H1 (cell line): ENCODE data around the gene FAM76A. TPM values are rescaled to one million over a fixed set of nuclear protein-coding genes. Genes with fewer than 3 reads are reported as not detected.

ENCODE experiments used
- CTCF ChIA-PET: fragments of 300-600 bp; sonication (Branson Sonifier 250); formaldehyde crosslinking; loops from one replicate; lab custom pipeline; 2021; ENCODE audit not compliant: partially characterized antibody; lab: Charles Lee
- POLR2A ChIA-PET: fragments of 300-600 bp; sonication (Branson Sonifier 250); formaldehyde crosslinking; loops from one replicate; lab custom pipeline; 2021; ENCODE audit warnings: inconsistent platforms; ENCODE audit not compliant: partially characterized antibody; lab: Charles Lee
- DNase-seq, 2 experiments: peaks; one replicate each; pipeline versions ENCODE4 v3.0.0 to v3.0.0-alpha.2; 2010 to 2022; ENCODE audit warnings: low spot score in 2 of 2, low read depth in 1 of 2, mixed read lengths in 1 of 2
- FAIRE-seq: peaks from 2 replicates; lab custom pipeline; 2011; peaks lifted over from hg19 to GRCh38; lab: Jason Lieb, UNC
- H2AFZ ChIP-seq: 2 replicates; pipeline ENCODE4 v1.8.1; 2012; ENCODE audit warnings: low read length, inconsistent platforms
- H2AK5ac ChIP-seq: 2 replicates; pipeline ENCODE4 v1.6.1; 2013; ENCODE audit warnings: low read depth, low read length
- H2BK120ac ChIP-seq: replicated peaks from 2 replicates; pipeline ENCODE3; 2013; ENCODE audit warnings: low read depth, low read length, inconsistent platforms
- H2BK12ac ChIP-seq: 2 replicates; pipeline ENCODE4 v1.6.1; 2013; ENCODE audit warnings: low read depth, low read length
- H2BK15ac ChIP-seq: 2 replicates; pipeline ENCODE4 v1.6.1; 2013; ENCODE audit warnings: low read length
- H2BK20ac ChIP-seq: 2 replicates; pipeline ENCODE4 v1.6.1; 2013; ENCODE audit warnings: low read length
- H2BK5ac ChIP-seq: 2 replicates; pipeline ENCODE4 v1.6.1; 2013; ENCODE audit warnings: low read depth, low read length
- H3K14ac ChIP-seq: 2 replicates; pipeline ENCODE4 v1.6.1; 2013; ENCODE audit warnings: inconsistent platforms; ENCODE audit not compliant: insufficient read length
- H3K18ac ChIP-seq: 2 replicates; pipeline ENCODE4 v1.6.1; 2013; ENCODE audit warnings: low read length; ENCODE audit errors: extremely low read depth
- H3K23ac ChIP-seq: 2 replicates; pipeline ENCODE4 v1.6.1; 2013; ENCODE audit warnings: inconsistent platforms; ENCODE audit not compliant: insufficient read length
- H3K23me2 ChIP-seq: 2 replicates; pipeline ENCODE4 v1.6.1; 2013; ENCODE audit warnings: low read depth, low read length
- H3K27ac ChIP-seq: 2 replicates; pipeline ENCODE4 v1.6.1; 2011; ENCODE audit warnings: low read depth, low read length, inconsistent platforms
- H3K27me3 ChIP-seq, 4 experiments: replicated peaks in 1 of 4; 1 replicate in 1 of 4; 2 replicates in 3 of 4; pipeline versions ENCODE4 v1.6.1 to v1.8.1; 2011 to 2013; ENCODE audit warnings: low read length in 3 of 4, mild to moderate bottlenecking in 3 of 4, inconsistent platforms in 2 of 4, mixed read lengths in 2 of 4, moderate library complexity in 1 of 4; ENCODE audit not compliant: control insufficient read depth in 3 of 4, insufficient read depth in 3 of 4; ENCODE audit errors: extremely low read depth in 1 of 4
- H3K36me3 ChIP-seq, 4 experiments: 2 replicates each; pipeline versions ENCODE4 v1.6.1 to v1.8.1; 2011 to 2013; ENCODE audit warnings: mild to moderate bottlenecking in 4 of 4, low read length in 3 of 4, moderate library complexity in 2 of 4, control low read depth in 1 of 4, inconsistent platforms in 1 of 4; ENCODE audit not compliant: insufficient read depth in 4 of 4, control insufficient read depth in 2 of 4
- H3K4ac ChIP-seq: replicated peaks from 2 replicates; pipeline ENCODE3; 2013; ENCODE audit warnings: low read length, low read depth, mixed read lengths, inconsistent platforms; ENCODE audit not compliant: insufficient read length
- H3K4me1 ChIP-seq, 4 experiments: replicated peaks in 1 of 4; 1 replicate in 1 of 4; 2 replicates in 3 of 4; pipeline versions ENCODE4 v1.6.1 to v1.8.1; 2011 to 2013; ENCODE audit warnings: low read length in 3 of 4, inconsistent platforms in 2 of 4, mixed read lengths in 1 of 4; ENCODE audit not compliant: insufficient read depth in 4 of 4, control insufficient read depth in 3 of 4
- H3K4me2 ChIP-seq, 2 experiments: 2 replicates each; pipeline versions ENCODE4 v1.6.1 to v1.8.1; 2011 to 2013; ENCODE audit warnings: low read depth in 2 of 2, low read length in 2 of 2, control low read depth in 1 of 2, inconsistent platforms in 1 of 2, mild to moderate bottlenecking in 1 of 2; ENCODE audit not compliant: insufficient read depth in 1 of 2
- H3K4me3 ChIP-seq, 4 experiments: fragments of 200-600, 300-600 bp in 1 of 4; sonication (generic), shearing (Covaris generic), sonication (Bioruptor Twin) in 1 of 4; 2 replicates each; pipeline versions ENCODE4 v1.5.1 to v1.8.1; 2011 to 2016; ENCODE audit warnings: low read length in 4 of 4, low read depth in 3 of 4, control low read depth in 2 of 4, inconsistent platforms in 2 of 4, mild to moderate bottlenecking in 2 of 4, mixed read lengths in 1 of 4, moderate library complexity in 1 of 4; ENCODE audit not compliant: insufficient read depth in 2 of 4; ENCODE audit errors: extremely low read depth in 1 of 4
- H3K56ac ChIP-seq: replicated peaks from 2 replicates; pipeline ENCODE3; 2013; ENCODE audit warnings: low read depth, mild to moderate bottlenecking, mixed read lengths, low read length, inconsistent platforms; ENCODE audit not compliant: insufficient read length
- H3K79me1 ChIP-seq: 2 replicates; pipeline ENCODE4 v1.6.1; 2013; ENCODE audit warnings: low read depth, low read length, control low read depth
- H3K79me2 ChIP-seq, 2 experiments: 2 replicates each; pipeline versions ENCODE4 v1.6.1 to v1.8.1; 2012 to 2013; ENCODE audit warnings: low read length in 2 of 2, mild to moderate bottlenecking in 2 of 2, inconsistent platforms in 1 of 2; ENCODE audit not compliant: insufficient read depth in 2 of 2, control insufficient read depth in 1 of 2
- H3K9ac ChIP-seq, 4 experiments: replicated peaks in 1 of 4; 1 replicate in 1 of 4; 2 replicates in 3 of 4; pipeline versions ENCODE4 v1.6.1 to v1.8.1; 2011 to 2013; ENCODE audit warnings: low read depth in 3 of 4, low read length in 3 of 4, control low read depth in 2 of 4, mild to moderate bottlenecking in 2 of 4, moderate library complexity in 2 of 4, inconsistent platforms in 1 of 4; ENCODE audit errors: extremely low read depth in 1 of 4
- H3K9me3 ChIP-seq, 2 experiments: 2 replicates each; pipeline versions ENCODE4 v1.6.1 to v1.8.1; 2012 to 2013; ENCODE audit warnings: mild to moderate bottlenecking in 2 of 2, moderate library complexity in 2 of 2, control low read depth in 1 of 2, inconsistent platforms in 1 of 2, low read depth in 1 of 2, low read length in 1 of 2, mixed read lengths in 1 of 2; ENCODE audit not compliant: insufficient read depth in 2 of 2
- H4K20me1 ChIP-seq, 2 experiments: replicated peaks in 1 of 2; 2 replicates each; pipeline versions ENCODE3 to v1.8.1; 2011 to 2013; ENCODE audit warnings: inconsistent platforms in 2 of 2, low read length in 2 of 2, mild to moderate bottlenecking in 1 of 2; ENCODE audit not compliant: insufficient read depth in 2 of 2, control insufficient read depth in 1 of 2
- H4K5ac ChIP-seq: 2 replicates; pipeline ENCODE4 v1.6.1; 2013; ENCODE audit warnings: low read length, low read depth, mixed read lengths, inconsistent platforms; ENCODE audit not compliant: insufficient read length
- H4K8ac ChIP-seq: 2 replicates; pipeline ENCODE4 v1.8.0; 2013; ENCODE audit warnings: mild to moderate bottlenecking, moderate library complexity, low read length, inconsistent platforms; ENCODE audit not compliant: insufficient read depth; ENCODE audit errors: extremely low read depth
- H4K91ac ChIP-seq: replicated peaks from 2 replicates; pipeline ENCODE3; 2013; ENCODE audit warnings: low read length, mixed read lengths, inconsistent platforms; ENCODE audit not compliant: insufficient read length
- BRCA1 ChIP-seq: IDR thresholded peaks from 2 replicates; pipeline ENCODE4 v1.6.1; 2012; ENCODE audit warnings: low read depth, low read length, improper control_type of control experiment
- CEBPB ChIP-seq: IDR thresholded peaks from 2 replicates; pipeline ENCODE4 v1.6.1; 2012; ENCODE audit warnings: low read depth, low read length
- CHD2 ChIP-seq: IDR thresholded peaks from 2 replicates; pipeline ENCODE4 v1.6.1; 2012; ENCODE audit warnings: low read length, improper control_type of control experiment
- CREB1 ChIP-seq: IDR thresholded peaks from 2 replicates; pipeline ENCODE4 v1.6.1; 2012; ENCODE audit warnings: inconsistent platforms
- MAFK ChIP-seq: IDR thresholded peaks from 2 replicates; pipeline ENCODE4 v1.6.1; 2012; ENCODE audit warnings: low read depth, mild to moderate bottlenecking, improper control_type of control experiment, low read length
- NRF1 ChIP-seq: IDR thresholded peaks from 2 replicates; pipeline ENCODE4 v1.6.1; 2011; ENCODE audit warnings: mild to moderate bottlenecking, low read depth, low read length, improper control_type of control experiment
- RFX5 ChIP-seq: IDR thresholded peaks from 2 replicates; pipeline ENCODE4 v1.6.1; 2011; ENCODE audit warnings: low read depth, low read length, improper control_type of control experiment, borderline replicate concordance
- RNF2 ChIP-seq: fragments of 200-900, 300-1000 bp; sonication (generic); IDR thresholded peaks from 2 replicates; pipeline ENCODE4 v1.7.1; 2016; ENCODE audit warnings: borderline replicate concordance, low read depth, mild to moderate bottlenecking, antibody characterized with exemption, low read length; ENCODE audit not compliant: poor library complexity, severe bottlenecking; ENCODE audit errors: missing control alignments
- SIRT6 ChIP-seq: IDR thresholded peaks from one replicate; pipeline ENCODE4 v1.7.1; 2012; ENCODE audit warnings: low read length, inconsistent platforms
- SP2 ChIP-seq: IDR thresholded peaks from 2 replicates; pipeline ENCODE4 v1.6.1; 2012; ENCODE audit warnings: mild to moderate bottlenecking, low read length, inconsistent platforms
- SRF ChIP-seq: IDR thresholded peaks from 2 replicates; pipeline ENCODE4 v1.6.1; 2011; ENCODE audit warnings: mild to moderate bottlenecking, low read depth, low read length, moderate library complexity
- SUZ12 ChIP-seq: fragments of 200-600 bp; sonication (generic); IDR thresholded peaks from 2 replicates; pipeline ENCODE4 v1.6.1; 2012; ENCODE audit warnings: mild to moderate bottlenecking, inconsistent platforms, low read length, moderate library complexity, mixed read lengths
- TAF1 ChIP-seq: IDR thresholded peaks from 2 replicates; pipeline ENCODE4 v1.6.1; 2011; ENCODE audit warnings: mild to moderate bottlenecking, low read depth, low read length
- TBP ChIP-seq: IDR thresholded peaks from 2 replicates; pipeline ENCODE4 v1.6.1; 2011; ENCODE audit warnings: low read depth, low read length, improper control_type of control experiment
- WGBS, 2 experiments: shearing (Covaris generic) in 1 of 2; methylation state at CpG; one replicate each; pipeline versions ENCODE4 v1.1.6 to v1.1.7; 2013 to 2015; ENCODE audit warnings: low lambda C conversion rate in 2 of 2, mixed read lengths in 2 of 2, inconsistent platforms in 1 of 2, low coverage in 1 of 2, missing lambda C conversion rate in 1 of 2; ENCODE audit not compliant: insufficient replicate concordance in 2 of 2, insufficient coverage in 1 of 2, insufficient read length in 1 of 2; ENCODE audit errors: extremely low coverage in 1 of 2, missing lambda C conversion rate in 1 of 2; 5-methylcytosine and 5-hydroxymethylcytosine counted together
- polyA plus RNA-seq, 7 experiments: library from polyadenylated mRNA; depleted of rRNA in 3 of 7; stranded (reverse) in 5 of 7; unstranded in 2 of 7; fragments of >200 nt in 5 of 7; fragments of 200-250 nt in 2 of 7; gene quantifications; 1 replicate in 5 of 7; 2 replicates in 1 of 7; 4 replicates in 1 of 7; pipeline versions ENCODE4 v1.2.1 to v1.2.3, GENCODE V29; 2011 to 2013; ENCODE audit warnings: missing spikeins in 2 of 7, mixed read lengths in 2 of 7
- total RNA-seq: library from RNA; stranded (reverse); fragmentation: NEBNext Ultra II Directional; extraction: Animal tissue kit (Norgen Biotek cat#: 25700); gene quantifications from 2 replicates; pipeline ENCODE4 v1.2.1, GENCODE V29; 2021
- TF ChIP-seq, protein P1 (sequence below): IDR thresholded peaks from 2 replicates; pipeline ENCODE4 v1.6.1; 2011; ENCODE audit warnings: low read depth, mild to moderate bottlenecking, low read length; ENCODE audit not compliant: insufficient read depth

FAM76A gene
- total and polyA plus RNA-seq, 2 of the 8 experiments (the other 6 are each of a cell fraction or from before 2014, with no cell fraction given): 3.4 to 16.2 TPM

DNA sequence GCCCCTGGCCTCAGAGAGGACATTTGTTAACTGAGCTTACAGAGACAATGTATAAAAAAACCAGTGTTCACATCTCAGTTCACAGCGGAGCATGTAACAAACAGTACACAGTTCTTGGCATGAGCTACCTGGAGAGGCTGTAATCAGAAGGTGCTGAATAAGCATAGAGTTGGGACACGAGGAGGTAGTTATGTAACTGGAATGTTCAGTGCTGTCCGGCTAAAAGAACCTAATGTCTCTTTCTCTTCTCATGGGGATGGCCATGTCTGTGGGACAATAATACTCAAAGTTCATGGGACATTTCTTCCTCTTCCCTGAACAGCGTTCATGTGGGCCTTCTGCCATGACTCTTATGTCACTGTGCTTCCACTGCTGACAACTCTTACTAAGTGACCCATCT, 30.1 kb downstream of the FAM76A start:
- Histone ChIP-seq H3K4ac (no peak overlapping the region), H3K4me3 (no peak overlapping the region), H3K14ac (no peak overlapping the region), H3K23me2 (no peaks in the 10 kb centered on the region), H3K27ac (no peak overlapping the region), H3K9ac (no peak overlapping the region), H2BK120ac (no peak overlapping the region), H2BK15ac (no peak overlapping the region), H3K4me1 (no peaks in the 10 kb centered on the region), H4K91ac (no peak overlapping the region), H3K36me3 (peaks cover 0 to 16% (median 5%) of the 10 kb centered on the region in 4 experiments; a peak in 5 of 8 replicates), H4K8ac (no peak overlapping the region), H4K20me1 (peaks cover 0 to 2% of the 10 kb centered on the region in 2 experiments), H2AK5ac (no peak overlapping the region), H3K27me3 (no peaks in the 10 kb centered on the region), H3K9me3 (no peaks in the 10 kb centered on the region), H2BK12ac (no peak overlapping the region), H2BK20ac (no peak overlapping the region), H3K79me1 (no peaks in the 10 kb centered on the region), H2AFZ (no peak overlapping the region), H3K4me2 (no peak overlapping the region), H3K23ac (no peak overlapping the region), H2BK5ac (no peak overlapping the region), H4K5ac (no peak overlapping the region), H3K79me2 (no peaks in the 10 kb centered on the region), H3K56ac (no peak overlapping the region), H3K18ac (no peak overlapping the region)
- ChIA-PET POLR2A (interaction anchor here (1.3 to 1.7 kb wide), 2 partner anchors 8 to 17 kb away, joined by 3 to 5 read pairs; partner anchors contain the start of gene STX12), CTCF (interaction anchor here (0.7 kb wide), 1 partner anchor 13 kb away, joined by 3 read pairs; no protein-coding TSS in a partner anchor)
- FAIRE-seq (no peak), DNase-seq (no peak)
- 88% methylated on average over 4 of the region's 4 CpGs; no CpG with 5 or more reads in 1 of the 2 experiments for WGBS, 2 experiments
- TF ChIP-seq TBP: no peak
- TF ChIP-seq CEBPB: no peak
- no peak for TF ChIP-seq SUZ12
- TF ChIP-seq CREB1: no peak
- no peak for TF ChIP-seq SP2
- TF ChIP-seq, protein P1, sequence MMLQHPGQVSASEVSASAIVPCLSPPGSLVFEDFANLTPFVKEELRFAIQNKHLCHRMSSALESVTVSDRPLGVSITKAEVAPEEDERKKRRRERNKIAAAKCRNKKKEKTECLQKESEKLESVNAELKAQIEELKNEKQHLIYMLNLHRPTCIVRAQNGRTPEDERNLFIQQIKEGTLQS: no peak
- no peak for TF ChIP-seq RNF2
- no peak for TF ChIP-seq SRF
- no peak for TF ChIP-seq TAF1
- no peak for TF ChIP-seq BRCA1
- no peak for TF ChIP-seq SIRT6
- TF ChIP-seq NRF1: no peak
- TF ChIP-seq RFX5: no peak
- no peak for TF ChIP-seq CHD2
- TF ChIP-seq MAFK: no peak
